HK-2 (cell line): ENCODE data around the gene C1orf174.

Source experiments
- DNase-seq: peaks from one replicate; pipeline ENCODE4 v3.0.0-alpha.2; 2018; ENCODE audit not compliant: unreplicated experiment

The C1orf174 gene

DNA sequence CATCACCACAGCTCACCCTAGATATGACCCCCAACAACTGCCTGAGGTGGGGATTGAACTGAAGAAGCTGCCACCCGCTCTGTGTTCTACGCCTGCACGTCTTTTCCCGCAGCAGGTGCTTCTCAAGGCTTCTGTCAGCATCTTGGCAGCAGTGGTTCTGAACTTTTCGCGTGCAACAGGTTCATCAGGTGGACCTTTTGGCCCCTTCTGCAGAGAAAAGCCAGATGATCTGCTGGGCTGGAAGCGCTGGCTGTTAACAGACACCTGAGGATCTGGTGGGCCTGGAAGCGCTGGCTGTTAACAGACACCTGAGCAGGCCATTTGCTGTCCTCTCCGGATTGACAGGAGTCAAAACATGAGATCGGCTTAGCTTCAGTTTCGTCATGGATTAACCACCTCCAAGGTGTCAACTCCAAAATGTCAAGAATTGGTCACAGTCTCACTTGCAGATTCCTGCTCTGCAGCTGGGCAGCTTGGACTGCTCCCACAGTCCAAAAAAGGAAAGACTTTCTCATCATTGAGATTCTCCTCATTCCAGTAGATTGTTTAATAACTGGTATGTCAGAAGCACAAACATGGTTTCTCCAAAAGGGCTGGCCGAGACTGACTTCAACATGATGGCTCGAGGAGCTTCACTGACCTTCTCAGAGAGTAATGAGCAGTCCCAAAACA lies 4.7 kb downstream of the C1orf174 start:
- DNase-seq: no peak

DNA sequence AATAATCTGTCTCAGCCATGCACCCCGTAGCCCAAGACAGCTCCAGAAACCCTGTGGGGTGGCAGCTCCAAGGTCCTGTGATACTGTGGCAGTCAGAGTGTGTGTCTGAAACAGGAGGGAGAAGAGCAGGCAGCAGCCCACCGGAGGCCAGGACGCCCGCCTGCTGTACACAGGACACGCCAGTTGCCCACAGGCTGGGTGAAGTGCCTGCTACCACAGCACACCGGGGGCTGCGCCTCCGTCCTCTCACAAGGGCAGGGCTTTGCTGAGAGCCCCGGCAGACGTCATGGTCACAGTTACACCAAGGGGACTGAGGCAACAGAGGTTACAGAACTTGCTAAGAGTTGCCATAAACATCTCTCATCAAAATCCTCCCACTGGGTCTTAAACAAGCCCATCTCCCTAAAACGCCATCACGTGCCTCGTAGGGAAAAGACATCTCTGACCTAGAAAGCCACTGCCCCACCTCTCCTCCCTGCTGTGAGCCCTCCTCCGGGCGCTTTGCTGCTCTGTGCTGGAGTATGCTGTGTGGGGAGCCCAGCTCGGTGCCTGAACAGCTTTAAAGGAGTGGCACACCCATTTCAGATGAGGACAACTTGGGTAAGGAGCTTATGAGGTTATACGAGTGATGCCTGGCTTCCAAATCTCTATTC lies 5.3 kb downstream of the C1orf174 start:
- no peak for DNase-seq

DNA sequence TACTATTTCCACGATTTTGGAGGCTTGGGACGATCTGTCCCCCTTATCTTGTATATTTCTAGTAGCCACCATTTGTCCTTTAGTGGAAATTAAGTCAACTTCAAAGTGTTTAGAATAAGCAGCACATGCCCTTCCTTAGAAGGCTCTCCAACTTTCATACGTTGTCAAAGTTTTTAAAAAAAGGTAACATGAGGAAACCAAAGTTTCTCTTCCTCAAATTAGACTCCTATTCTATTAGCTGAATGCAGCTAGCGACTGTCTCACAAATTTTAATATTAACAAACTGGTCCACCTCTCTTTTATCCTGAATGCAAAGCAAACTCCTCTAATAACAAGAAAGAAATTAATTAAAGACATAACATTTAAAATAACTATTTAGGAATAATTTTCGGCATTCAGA lies 6.9 kb downstream of the C1orf174 start:
- DNase-seq: no peak

DNA sequence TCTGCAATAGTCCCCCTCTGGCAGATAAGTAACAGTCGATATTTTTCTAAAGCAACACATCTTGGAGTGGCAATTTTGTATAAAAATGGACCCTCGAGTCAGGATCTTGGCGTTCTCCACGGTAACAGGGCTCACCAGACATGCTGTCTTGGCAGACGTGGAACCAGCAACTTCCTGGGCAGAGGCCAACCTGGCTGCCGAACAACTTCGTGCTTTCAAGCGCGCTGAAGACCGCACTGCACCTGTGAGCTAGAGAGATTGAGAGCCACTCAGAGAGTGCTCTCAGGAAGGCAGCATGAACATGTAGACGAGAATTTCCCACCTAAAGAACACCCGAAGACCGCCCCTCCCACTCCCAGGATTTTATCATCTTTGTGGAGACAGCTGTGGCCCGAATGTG lies 7.3 kb downstream of the C1orf174 start:
- DNase-seq: no peak

DNA sequence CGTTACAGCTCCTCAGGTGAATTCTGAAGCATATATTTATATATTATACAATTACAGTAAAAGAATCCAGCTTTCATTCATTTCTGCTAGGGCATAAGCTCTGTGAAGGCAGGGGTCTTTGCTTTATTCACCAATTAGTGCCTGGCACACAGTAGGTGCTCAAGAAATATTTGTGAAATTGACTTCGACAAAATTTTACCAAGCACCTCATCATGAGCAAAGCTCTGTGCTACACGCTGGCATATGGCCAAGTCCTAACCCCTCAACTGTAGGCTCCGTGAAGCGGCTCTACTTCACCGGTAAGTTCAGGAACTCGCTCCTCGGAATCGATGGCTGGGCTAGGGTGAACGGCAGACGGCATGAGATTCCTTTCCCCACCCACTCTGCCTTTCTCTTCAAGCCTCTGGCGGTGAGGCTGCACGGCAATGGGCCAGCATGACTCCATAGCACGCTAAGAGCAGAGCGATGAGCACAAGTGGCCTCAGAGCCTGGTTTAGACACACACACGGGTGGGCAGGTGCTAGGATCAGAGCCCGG lies 8.7 kb downstream of the C1orf174 start:
- DNase-seq: no peak

DNA sequence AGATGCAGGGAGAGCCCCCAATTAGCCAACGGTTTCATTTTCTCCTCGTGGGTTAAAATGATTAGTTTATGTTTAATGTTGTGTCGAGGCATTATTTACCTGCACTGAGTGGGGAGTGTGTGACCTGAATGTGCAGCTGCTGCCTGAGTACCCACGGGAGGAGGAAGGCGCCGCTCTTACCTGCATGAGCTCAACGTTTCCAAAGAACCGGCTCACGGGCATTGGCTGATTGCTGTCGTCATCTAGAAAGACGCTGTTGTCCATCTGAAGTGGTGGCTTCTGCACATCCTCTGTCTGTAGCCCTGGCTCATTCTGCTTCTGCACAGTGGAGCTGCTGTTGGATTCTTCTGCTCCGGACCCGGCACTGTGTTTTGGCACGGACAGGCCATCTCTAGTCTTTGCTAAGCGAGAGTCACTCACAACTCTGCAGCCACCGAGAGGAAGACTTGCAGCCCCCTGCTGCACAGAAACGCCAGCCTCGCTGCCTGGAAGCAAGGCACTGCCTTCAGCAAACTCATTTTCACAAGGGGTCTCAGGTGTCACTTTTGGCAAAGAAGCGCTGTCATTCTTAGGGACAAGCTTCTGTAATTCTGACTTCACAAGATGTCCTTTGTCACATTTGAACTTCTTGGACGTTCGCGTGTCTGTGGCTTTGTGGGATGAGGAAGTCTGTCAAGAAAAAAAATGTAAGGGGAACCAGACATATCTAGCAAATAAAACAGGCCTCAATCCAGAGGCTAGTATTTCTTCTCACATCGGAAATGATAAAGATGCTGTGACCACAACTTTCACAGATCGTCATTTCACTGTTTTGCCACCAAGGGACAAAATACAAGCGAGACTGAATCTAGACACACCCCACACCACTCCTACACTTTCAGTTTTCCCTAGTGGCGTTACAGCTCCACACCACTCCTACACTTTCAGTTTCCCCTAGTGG lies 9.4 kb downstream of the C1orf174 start:
- no peak for DNase-seq

DNA sequence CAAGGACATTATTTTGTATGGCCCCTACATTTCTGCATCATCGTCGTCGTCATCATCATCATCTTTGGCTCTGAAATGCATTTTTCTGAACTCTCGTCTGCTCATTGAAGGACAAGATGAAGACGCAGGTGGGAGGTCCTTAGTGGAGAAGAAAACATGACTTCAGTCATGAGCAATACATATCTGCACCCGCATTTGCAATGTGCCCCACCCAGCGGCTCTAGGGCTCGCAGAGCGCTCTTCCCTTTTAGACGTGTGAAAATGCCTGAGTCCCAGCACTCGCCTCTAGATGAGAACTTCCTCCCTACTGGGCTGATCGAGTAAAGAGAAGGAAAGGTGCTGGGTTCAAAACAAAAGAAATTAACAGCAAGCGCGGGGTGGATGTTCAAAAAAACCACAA lies 10.1 kb downstream of the C1orf174 start:
- no peak for DNase-seq

DNA sequence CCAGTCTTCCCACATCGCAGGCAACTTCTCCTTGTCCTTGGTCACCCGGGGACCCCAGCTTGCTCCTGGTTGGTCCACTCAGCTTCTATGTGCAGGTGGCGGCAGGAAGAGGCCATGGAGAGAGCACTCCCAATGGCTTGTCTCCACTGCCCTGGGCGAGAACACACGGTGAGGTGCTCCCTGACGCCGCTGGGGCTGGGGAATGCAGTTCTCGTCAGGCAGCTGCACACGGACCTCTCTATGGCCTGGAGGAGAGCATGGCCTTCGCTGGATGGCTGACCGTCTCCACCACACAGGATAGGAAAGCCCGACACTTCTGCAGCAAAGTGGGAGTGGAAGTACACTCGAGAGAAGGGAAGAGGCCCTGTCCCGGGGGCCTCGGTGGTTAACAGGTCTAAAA lies 11.8 kb downstream of the C1orf174 start:
- no peak for DNase-seq

DNA sequence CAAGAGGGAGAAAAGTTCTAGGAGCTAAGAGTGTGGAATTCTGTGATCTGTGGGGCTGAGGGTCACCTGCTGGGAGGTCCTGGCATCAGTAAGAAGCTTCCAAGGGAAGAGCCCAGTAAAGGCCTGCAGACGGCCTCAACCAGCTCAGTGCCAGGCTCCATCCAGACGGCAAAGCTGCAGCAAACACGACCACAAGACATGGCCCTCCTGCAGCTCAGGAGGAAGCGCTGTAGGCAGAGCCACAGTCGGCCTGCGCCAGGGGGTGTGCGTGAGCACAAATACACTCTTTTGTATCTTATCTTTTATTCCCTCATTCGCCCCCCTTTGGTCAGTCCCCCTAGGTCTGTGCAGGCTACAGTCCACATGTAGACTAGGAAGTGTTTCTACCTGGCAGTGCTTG lies 13.4 kb downstream of the C1orf174 start:
- DNase-seq: no peak

DNA sequence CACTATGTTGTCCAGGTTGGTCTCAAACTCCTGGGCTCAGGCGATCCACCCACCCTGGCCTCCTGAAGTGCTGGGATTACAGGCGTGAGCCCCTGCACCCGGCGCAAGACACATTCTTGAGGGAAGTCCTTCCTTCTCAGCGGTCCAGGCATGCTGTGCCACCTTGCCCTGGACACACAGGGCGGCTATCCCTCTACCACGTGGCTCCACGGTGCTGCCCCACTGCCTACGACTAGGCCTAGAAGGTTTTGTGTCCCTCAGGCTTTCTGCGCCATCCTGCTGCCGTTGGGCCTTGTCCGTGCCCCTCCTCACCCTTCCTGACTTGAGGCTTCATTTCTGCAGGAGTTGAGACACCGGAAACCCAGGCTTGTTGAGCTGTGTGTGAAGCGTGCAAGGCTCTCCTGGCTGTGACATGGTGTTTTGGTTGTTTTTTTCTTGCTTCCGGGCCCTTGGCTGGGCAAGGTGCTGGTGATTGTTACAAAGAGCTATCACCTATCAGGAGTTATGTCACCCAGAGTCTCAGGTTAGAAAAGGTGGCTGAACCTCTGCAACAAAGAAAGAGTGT lies 13.9 kb downstream of the C1orf174 start:
- no peak for DNase-seq

DNA sequence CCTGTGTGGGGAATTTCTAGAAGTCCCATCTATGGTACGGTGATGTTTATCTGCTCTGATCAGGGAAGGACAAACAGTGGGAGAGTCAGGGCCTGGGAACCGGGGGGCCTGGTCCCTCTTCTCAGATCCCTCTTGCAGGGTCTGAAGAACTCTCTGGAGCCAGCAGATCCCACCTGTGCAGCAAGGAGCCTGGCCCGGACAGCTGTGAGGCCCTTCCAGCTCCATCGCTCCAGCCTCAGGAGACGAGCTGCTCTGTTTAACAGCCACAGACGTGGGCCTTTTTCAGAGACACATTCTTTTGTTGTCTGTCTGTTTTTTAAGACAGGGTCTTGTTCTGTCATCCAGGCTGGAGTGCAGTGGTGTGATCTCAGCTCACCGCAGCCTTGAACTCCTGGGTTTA lies 14.5 kb downstream of the C1orf174 start:
- no peak for DNase-seq

DNA sequence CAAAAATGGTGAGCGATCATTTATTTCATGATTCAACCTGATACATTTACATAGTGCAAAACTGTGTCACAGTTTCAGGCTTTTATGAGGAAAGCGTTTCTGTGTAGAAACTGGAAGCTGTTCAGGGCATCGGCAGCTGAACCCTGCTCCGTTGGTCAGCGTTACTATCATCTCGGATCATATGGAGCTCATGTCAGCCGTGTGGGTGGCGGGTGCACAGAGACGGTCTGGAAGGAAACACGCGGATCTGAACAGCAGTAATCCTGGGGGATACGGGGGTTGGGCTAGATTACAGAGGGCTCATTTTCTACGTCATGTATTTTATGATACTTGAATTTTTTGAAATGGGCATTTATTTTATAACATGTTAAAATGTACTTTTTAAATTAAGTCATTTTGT lies 15.1 kb downstream of the C1orf174 start:
- DNase-seq: no peak

DNA sequence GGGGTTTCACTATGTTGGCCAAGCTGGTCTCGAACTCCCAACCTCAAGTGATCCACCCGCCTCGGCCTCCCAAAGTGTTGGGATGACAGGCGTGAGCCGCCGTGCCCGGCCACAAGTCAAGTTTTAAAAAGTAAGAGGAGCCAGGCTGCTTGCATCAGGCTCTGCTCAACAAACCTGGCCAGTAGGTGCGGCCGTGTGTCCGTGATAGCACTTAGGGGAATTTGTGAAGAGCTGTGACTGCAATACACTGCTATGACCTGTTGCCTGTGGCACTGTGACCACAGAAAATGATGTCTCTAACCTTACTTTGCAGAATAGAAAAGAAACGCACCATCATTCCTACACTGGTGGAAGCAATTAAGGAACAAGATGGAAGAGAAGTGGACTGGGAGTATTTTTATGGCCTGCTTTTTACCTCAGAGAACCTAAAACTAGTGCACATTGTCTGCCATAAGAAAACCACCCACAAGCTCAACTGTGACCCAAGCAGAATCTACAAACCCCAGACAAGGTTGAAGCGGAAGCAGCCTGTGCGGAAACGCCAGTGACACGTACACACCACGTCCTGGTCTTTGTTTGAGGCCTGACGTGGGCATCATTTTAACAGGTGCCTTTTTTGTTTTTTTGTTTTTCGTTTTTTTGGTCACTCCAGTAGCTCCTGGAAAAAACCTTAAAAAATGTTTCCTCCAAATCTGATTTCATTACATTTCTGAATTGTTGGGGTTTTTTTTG lies 16.7 kb downstream of the C1orf174 start:
- DNase-seq: no peak

DNA sequence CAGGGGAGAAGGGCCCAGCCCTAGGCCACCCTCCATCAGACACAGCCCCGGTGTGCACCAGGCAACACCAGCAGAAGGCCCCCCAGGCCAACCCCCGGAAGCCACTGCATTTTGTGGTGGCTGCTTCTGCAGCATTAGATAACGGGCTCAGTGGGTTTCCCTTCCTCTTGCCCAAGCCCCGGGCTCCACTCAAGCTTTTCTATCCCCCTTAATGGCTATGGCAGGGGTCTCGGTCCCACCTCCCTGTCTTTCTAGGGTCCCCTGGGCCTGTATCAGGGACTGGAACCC lies 18.9 kb downstream of the C1orf174 start:
- DNase-seq: no peak

DNA sequence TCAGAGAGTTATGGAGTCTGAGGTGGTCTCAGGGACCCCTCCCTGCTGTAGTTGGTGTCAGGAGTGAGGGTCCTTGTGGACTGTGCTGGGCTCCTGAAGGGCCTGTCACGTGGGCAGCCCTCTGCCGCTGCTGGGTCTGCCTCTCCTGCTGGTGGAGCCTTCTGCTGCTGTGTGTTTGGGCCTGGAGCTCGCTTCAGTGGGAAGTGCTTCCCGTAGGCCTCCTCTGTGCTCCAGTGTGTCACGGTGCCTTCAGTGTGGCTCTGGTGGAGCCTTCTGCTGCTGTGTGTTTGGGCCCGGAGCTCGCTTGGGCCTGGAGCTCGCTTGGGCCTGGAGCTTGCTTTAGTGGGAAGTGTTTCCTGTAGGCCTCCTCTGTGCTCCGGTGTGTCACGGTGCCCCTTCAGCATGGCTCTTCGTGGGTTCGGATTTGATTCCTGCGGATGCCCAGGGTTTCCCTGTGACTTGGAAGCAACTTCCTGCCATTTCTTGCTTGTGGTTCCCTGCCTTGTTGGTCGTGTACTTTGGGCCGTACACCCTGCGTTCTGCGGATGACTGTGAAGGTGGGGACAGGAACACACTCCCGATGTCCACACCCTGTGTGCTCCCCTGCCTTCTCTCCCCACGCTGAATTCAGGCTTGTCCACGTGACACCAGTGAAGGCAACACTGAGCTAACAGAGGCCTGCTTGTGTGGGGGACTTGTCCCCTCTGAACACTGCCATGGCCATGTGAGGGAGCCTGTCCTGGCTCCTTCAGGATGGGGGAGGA lies 19.5 kb downstream of the C1orf174 start:
- no peak for DNase-seq

DNA sequence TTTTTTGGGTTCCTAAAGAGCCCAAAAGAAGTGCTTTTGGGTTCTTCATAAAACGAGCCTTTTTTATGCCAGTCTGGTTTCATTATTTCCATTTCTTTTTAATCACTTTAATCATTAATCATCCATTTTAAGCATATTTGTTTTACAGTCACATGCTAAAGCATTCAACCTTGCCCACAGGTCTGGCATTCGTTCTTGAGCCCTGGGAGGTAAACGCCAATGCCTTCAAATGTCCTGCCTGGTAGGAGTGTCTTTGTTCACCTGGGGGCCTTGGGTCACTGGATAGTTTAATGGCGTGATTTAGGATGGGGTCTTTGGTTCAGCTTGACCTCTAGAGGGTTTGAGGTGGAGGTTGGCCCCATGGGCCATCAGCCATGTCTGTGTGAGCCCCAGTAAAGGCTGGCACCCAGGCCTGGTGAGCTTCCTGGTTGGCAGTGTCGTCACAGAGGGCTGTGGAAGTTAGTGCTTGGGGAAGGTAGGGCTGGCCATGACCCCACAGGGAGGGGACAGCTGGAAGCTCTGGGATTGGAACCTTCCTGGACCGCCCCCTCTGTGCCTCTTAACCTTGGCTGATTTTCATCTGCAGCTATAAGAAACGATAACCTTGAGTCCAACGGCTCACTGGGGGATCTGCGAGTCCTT lies 20.2 kb downstream of the C1orf174 start:
- DNase-seq: no peak

DNA sequence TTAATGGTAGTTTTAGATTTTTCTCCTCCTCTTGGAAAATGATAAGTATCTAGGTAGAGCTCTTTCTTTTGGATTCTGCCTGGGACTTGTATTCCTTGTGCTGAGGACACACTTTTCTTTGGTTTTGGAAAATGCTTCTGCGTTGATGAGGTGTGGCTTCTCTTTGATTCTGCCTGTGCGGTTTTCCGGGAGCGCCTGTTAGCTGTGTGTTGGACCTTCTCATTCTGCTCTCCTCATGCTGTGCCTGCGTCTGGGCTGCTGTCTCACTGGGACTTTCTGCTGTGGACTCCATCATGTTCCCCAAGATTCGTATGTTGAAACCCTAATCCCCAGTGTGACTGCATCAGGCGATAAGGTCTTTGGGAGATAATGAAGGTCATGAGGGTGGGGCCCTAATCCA lies 21.0 kb downstream of the C1orf174 start:
- DNase-seq: no peak

DNA sequence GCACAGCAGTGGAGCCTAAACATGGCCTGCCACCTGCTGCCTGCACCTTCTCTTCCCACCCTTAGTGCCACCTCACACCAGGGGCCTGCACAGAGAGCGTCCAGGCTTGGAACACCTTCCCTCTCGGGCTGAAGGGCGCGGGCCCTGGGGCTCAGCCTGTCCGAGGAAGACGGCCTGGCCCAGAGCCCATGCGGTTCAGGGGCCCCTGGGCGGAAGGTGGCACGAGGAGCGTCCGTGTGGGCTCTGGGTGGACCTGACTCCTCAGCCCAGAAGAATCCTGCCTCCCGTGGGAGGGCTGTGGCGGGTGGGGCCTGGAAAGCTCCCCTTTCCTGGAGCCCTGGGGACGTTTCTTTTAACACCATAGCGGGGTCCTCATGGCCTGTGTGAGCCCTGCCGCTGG lies 23.4 kb downstream of the C1orf174 start:
- DNase-seq: no peak

DNA sequence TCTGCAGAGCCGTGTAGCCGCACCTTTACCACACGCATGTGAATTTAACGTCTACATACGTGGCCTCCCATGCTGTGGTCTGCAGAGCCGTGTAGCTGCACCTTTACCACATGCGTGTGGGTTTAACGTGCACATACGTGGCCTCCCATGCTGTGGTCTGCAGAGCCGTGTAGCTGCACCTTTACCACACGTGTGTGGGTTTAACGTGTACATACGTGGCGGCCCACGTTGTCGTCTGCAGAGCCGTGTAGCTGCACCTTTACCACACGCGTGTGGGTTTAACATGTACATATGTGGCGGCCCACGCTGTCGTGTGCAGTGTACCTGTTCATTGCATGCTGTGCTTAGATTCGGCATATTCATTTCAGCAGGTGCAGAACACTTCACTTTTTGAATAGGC lies 25.3 kb downstream of the C1orf174 start:
- no peak for DNase-seq

DNA sequence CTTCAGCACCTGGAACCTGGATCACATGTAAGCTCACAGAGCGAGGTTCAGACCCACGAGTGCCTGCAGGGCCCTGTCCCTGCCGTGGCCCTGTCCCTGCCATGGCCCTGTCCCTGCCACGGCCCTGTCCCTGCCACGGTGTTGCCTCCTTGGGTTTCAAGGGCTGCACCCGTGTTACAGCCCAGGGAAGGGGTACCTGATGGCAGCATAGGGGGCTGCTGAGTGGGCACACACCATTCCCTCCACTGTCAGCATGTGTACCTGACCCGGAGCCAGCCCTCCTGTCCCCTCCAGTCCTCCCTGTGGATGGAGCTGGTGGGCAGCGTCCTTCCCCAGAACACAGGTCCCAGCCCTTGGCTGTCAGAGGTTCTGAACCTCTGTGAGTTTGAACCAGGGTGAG lies 27.5 kb downstream of the C1orf174 start:
- no peak for DNase-seq

DNA sequence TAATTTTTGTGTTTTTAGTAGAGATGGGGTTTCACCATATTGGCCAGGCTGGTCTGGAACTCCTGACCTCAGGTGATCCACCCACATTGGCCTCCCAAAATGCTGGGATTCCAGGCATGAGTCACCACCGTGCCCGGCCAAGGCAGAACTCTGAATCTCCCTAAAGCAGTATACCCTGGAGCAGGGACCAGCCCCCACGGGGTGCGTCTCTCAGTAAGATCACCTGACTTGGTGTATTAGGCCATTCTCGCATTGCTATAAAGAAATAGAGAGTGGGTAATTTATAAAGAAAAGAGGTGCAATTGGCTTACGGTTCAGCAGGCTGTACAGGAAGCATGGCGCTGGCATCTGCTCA lies 28.6 kb downstream of the C1orf174 start:
- DNase-seq: no peak
